Progenitor cell of endocrine pancreas (in vitro differentiated cells): ENCODE results near the gene TRIM38. TPM values are rescaled to one million over a fixed set of nuclear protein-coding genes. Genes with fewer than 3 reads are reported as not detected.

ENCODE experiments used
- DNase-seq: peaks from one replicate; pipeline ENCODE4 v3.0.0; 2021; ENCODE audit warnings: low spot score; ENCODE audit not compliant: unreplicated experiment
- H3K27ac Mint-ChIP-seq: 2 replicates; pipeline ENCODE4 v1.8.0; 2021; ENCODE audit warnings: mild to moderate bottlenecking, moderate library complexity, mixed read lengths
- H3K27me3 Mint-ChIP-seq: 2 replicates; pipeline ENCODE4 v1.8.0; 2021; ENCODE audit warnings: mixed read lengths
- H3K36me3 Mint-ChIP-seq: 2 replicates; pipeline ENCODE4 v1.8.0; 2022; ENCODE audit warnings: mixed read lengths; ENCODE audit not compliant: insufficient read depth
- H3K4me1 Mint-ChIP-seq: 2 replicates; pipeline ENCODE4 v1.8.0; 2021; ENCODE audit warnings: low read depth, mixed read lengths
- H3K4me3 Mint-ChIP-seq: 2 replicates; pipeline ENCODE4 v1.8.0; 2021; ENCODE audit warnings: low read depth, mild to moderate bottlenecking, moderate library complexity, mixed read lengths
- H3K9me3 Mint-ChIP-seq: 2 replicates; pipeline ENCODE4 v1.8.0; 2021; ENCODE audit warnings: low read depth, mixed read lengths
- CTCF ChIP-seq: fragments of 200-600 bp; sonication (generic); IDR thresholded peaks from one replicate; pipeline ENCODE4 v1.5.0; 2021; ENCODE audit warnings: antibody characterized with exemption, mild to moderate bottlenecking; ENCODE audit not compliant: unreplicated experiment
- total RNA-seq: library from RNA; stranded (reverse); gene quantifications from 2 replicates; pipeline ENCODE4 v1.2.1, GENCODE V29; 2021

TRIM38 gene
- total RNA-seq, 1 donor from 2014 or later = 5.9 TPM

- Mint-ChIP-seq H3K27me3 (no peaks in the 10 kb centered on the region), H3K9me3 (no peaks in the 10 kb centered on the region), H3K4me3 (no peak overlapping the region), H3K4me1 (peaks cover 18% of the 10 kb centered on the region), H3K36me3 (peaks cover 29% of the 10 kb centered on the region), H3K27ac (no peak overlapping the region)
- no peak for TF ChIP-seq CTCF
- DNase-seq = no peak
These were observed 8.7 kb downstream of the TRIM38 start for GRCh38 chr6:25971187-25971821.

GRCh38 chr6:25972128-25972527 lies 9.5 kb downstream of the TRIM38 start:
- H3K4me1 Mint-ChIP-seq = peaks cover 18% of the 10 kb centered on the region

GRCh38 chr6:25972902-25973301 lies 10.3 kb downstream of the TRIM38 start:
- Mint-ChIP-seq H3K27me3 (no peaks in the 10 kb centered on the region), H3K9me3 (no peaks in the 10 kb centered on the region), H3K4me1 (peaks cover 18% of the 10 kb centered on the region), H3K27ac (peak overlapping the region; percentile 49), H3K36me3 (peaks cover 23% of the 10 kb centered on the region), H3K4me3 (no peak overlapping the region)
- TF ChIP-seq CTCF = no peak
- DNase-seq = no peak

More at GRCh38 chr6:25972128-25972527, 9.5 kb downstream of the TRIM38 start:
- no peak overlapping the region for H3K27ac Mint-ChIP-seq
- H3K9me3 Mint-ChIP-seq = no peaks in the 10 kb centered on the region
- TF ChIP-seq CTCF = no peak
- H3K27me3 Mint-ChIP-seq = no peaks in the 10 kb centered on the region
- peaks cover 25% of the 10 kb centered on the region for H3K36me3 Mint-ChIP-seq
- DNase-seq = no peak
- H3K4me3 Mint-ChIP-seq = no peak overlapping the region

GRCh38 chr6:25973923-25974555 lies 11.4 kb downstream of the TRIM38 start:
- Mint-ChIP-seq H3K4me1 (peaks cover 18% of the 10 kb centered on the region), H3K27me3 (no peaks in the 10 kb centered on the region), H3K36me3 (peaks cover 18% of the 10 kb centered on the region), H3K9me3 (no peaks in the 10 kb centered on the region), H3K4me3 (no peak overlapping the region), H3K27ac (no peak overlapping the region)
- DNase-seq = no peak
- TF ChIP-seq CTCF = no peak

- H3K36me3 Mint-ChIP-seq = peaks cover 10% of the 10 kb centered on the region
- H3K4me3 Mint-ChIP-seq = no peak overlapping the region
These were observed 13.4 kb downstream of the TRIM38 start for GRCh38 chr6:25975923-25976560.

More at GRCh38 chr6:25975923-25976560, 13.4 kb downstream of the TRIM38 start:
- Mint-ChIP-seq H3K4me1 (peaks cover 18% of the 10 kb centered on the region), H3K27me3 (no peaks in the 10 kb centered on the region), H3K9me3 (no peaks in the 10 kb centered on the region), H3K27ac (no peak overlapping the region)
- no peak for DNase-seq
- no peak for TF ChIP-seq CTCF
